Vagina (tissue), 2 donors: ENCODE measurements around the gene BLVRB. TPM values are rescaled to one million over a fixed set of nuclear protein-coding genes. Genes with fewer than 3 reads are reported as not detected.

Experiments
- DNase-seq, 2 donors: peaks; one replicate each; pipeline ENCODE4 v3.0.0-alpha.2; 2017; ENCODE audit errors: extremely low spot score in 2 of 2
- H3K27ac ChIP-seq: fragments of 200-600 bp; sonication (generic); one replicate; pipeline ENCODE4 v1.5.1; 2019
- H3K27me3 ChIP-seq: fragments of 200-600 bp; sonication (generic); one replicate; pipeline ENCODE4 v1.5.1; 2019
- H3K36me3 ChIP-seq, 2 donors: fragments of 200-600 bp; sonication (generic); one replicate each; pipeline ENCODE4 v1.5.1; 2017 to 2019
- H3K4me1 ChIP-seq: fragments of 200-600 bp; sonication (generic); one replicate; pipeline ENCODE4 v1.5.1; 2019
- H3K4me3 ChIP-seq, 2 donors: fragments of 200-600 bp; sonication (generic); 1 replicate in 1 of 2; 2 replicates in 1 of 2; pipeline ENCODE4 v1.5.1; 2016 to 2019
- H3K9me3 ChIP-seq: fragments of 200-600 bp; sonication (generic); one replicate; pipeline ENCODE4 v1.5.1; 2019
- POLR2A ChIP-seq, 2 donors: fragments of 450-650 bp; IDR thresholded peaks; one replicate each; pipeline ENCODE4 v1.6.1; 2017; ENCODE audit warnings: antibody characterized with exemption in 2 of 2, mild to moderate bottlenecking in 2 of 2, moderate library complexity in 2 of 2
- POLR2AphosphoS5 ChIP-seq, 2 donors: sonication (generic); formaldehyde crosslinking; IDR thresholded peaks; one replicate each; pipeline ENCODE4 v1.9.0; 2017; ENCODE audit warnings: antibody characterized with exemption in 2 of 2, mild to moderate bottlenecking in 2 of 2, low read depth in 1 of 2; ENCODE audit not compliant: insufficient read depth in 1 of 2
- intact Hi-C: fragments of 100-400 bp; cut with DNase I; formaldehyde crosslinking; loops from one replicate; pipeline ENCODE4 v1.15.1; 2023
- total RNA-seq: library from RNA; depleted of rRNA; stranded (reverse); fragments of >200 nt; gene quantifications from one replicate; pipeline ENCODE4 v1.2.3, GENCODE V29; 2016
- TF ChIP-seq, protein P1 (sequence below), 3 experiments: fragments of 450-650 bp in 2 of 3; fragments of 200-600 bp in 1 of 3; sonication (generic) in 1 of 3; IDR thresholded peaks; one replicate each; pipeline ENCODE4 v1.5.1; 2017 to 2019; ENCODE audit warnings: antibody characterized with exemption in 3 of 3, mild to moderate bottlenecking in 2 of 3, moderate library complexity in 2 of 3

Gene BLVRB
- total RNA-seq: 357 TPM

DNA sequence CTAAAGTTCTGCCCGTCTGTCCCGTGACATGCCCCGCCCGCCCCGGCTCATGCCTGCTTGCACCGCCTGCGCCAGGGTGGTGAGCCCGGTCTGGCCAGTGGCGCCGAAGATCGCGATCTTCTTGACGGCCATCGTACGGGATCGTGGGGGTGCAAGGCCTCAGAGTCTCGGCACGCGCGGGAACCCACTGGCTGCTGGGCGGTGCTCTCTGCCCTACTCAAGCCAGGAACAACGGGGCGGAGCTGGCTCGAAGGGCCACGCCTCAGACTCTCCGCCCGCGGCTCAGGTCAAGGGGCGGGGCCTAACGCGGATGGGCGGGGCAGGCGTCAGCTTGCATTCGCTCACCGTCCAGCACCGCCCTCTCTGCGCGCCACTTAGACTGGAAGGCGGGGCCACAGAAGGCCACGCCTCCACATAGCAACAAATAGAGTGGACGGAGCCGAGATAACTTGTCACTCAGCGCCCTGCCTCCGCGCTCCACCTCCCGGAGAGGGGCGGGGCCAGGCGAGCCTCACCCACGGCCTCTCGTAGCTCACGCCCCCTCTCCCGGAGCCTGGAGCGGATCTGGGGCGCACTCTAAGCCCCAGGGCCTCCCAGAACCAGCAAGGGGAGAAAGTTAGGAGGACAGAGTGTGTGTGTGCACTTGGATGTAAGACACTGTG is at the start of gene BLVRB:
TSS of gene BLVRB (minus strand) at position 189 of the 662 bp plus-strand sequence. CDS start at position 132, 57 bp downstream.
- Histone ChIP-seq H3K27me3 (no peaks in the 10 kb centered on the region), H3K36me3 (no peaks in the 10 kb centered on the region), H3K4me1 (peaks cover 45% of the 10 kb centered on the region), H3K9me3 (no peaks in the 10 kb centered on the region), H3K4me3 (peak within 1 kb of the TSS; percentile 73 to 85), H3K27ac (peak within 1 kb of the TSS; percentile 95)
- TF ChIP-seq POLR2AphosphoS5 (IDR thresholded peaks at IDR 0.05; ENCODE audit: insufficient read depth in 1 of 2, low read depth in 1 of 2) (peak; percentile 92 to 99), POLR2A (IDR thresholded peaks at IDR 0.05) (peak in 1 of 2 donors; percentile 96)
- TF ChIP-seq, protein P1, sequence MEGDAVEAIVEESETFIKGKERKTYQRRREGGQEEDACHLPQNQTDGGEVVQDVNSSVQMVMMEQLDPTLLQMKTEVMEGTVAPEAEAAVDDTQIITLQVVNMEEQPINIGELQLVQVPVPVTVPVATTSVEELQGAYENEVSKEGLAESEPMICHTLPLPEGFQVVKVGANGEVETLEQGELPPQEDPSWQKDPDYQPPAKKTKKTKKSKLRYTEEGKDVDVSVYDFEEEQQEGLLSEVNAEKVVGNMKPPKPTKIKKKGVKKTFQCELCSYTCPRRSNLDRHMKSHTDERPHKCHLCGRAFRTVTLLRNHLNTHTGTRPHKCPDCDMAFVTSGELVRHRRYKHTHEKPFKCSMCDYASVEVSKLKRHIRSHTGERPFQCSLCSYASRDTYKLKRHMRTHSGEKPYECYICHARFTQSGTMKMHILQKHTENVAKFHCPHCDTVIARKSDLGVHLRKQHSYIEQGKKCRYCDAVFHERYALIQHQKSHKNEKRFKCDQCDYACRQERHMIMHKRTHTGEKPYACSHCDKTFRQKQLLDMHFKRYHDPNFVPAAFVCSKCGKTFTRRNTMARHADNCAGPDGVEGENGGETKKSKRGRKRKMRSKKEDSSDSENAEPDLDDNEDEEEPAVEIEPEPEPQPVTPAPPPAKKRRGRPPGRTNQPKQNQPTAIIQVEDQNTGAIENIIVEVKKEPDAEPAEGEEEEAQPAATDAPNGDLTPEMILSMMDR (IDR thresholded peaks at IDR 0.05): peak in 1 of 3 experiments; percentile 15
- intact Hi-C loops: loop anchor here (10.0 kb wide), 1 partner anchor 169 kb away; no protein-coding TSS in a partner anchor
- DNase-seq: peak; percentile 99 to 100

DNA sequence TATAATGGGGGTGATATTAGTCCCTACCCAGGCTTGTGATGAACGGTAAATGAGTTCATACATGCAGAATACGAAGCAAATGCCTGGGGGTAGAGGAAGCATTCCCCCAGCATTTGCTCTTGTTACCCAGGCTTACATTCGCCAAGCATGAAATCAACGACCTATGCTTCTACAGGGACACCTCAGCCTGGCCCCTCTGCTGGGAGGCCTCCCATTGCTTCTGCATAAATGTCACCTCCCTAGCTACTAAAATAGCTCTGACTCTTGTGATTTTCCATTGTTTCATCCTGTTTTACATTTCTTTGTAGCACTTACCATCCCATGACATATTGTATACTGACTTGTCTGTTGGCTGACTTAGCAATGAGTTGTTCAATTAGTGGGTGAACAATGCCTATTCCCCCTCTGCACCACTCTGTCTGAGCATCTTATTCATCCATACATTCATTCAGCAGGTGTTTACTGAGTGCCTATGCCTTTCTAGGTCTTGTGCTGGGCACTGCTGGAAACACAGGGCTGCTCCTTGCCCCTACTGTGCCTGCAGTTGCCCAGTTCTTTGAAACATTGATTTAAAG is 48.3 kb upstream of the BLVRB start:
- intact Hi-C loops: no loop called here
- DNase-seq: no peak
- Histone ChIP-seq H3K36me3 (no peaks in the 10 kb centered on the region), H3K4me1 (no peaks in the 10 kb centered on the region), H3K27ac (no peak overlapping the region), H3K9me3 (no peaks in the 10 kb centered on the region), H3K27me3 (peaks cover 10% of the 10 kb centered on the region), H3K4me3 (no peak overlapping the region)
- no peak for TF ChIP-seq POLR2A (IDR thresholded peaks at IDR 0.05)
- TF ChIP-seq, protein P1 (IDR thresholded peaks at IDR 0.05): no peak
- no peak for TF ChIP-seq POLR2AphosphoS5 (IDR thresholded peaks at IDR 0.05; ENCODE audit: insufficient read depth in 1 of 2, low read depth in 1 of 2)

DNA sequence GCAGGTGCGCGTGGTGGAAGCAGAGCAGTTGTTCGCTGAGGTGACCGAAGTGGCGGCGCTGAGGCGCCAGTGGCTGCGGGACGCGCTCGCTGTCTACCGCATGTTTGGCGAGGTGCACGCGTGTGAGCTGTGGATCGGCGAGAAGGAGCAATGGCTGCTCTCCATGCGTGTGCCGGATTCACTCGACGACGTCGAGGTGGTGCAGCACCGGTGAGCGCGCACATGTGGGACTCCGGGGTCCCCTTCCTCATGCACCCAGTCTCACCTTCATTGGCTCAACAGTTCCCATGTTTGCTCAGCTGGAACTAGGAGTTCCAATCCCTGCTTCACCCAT is 47.8 kb upstream of the BLVRB start:
- no peaks in the 10 kb centered on the region for H3K9me3 ChIP-seq
- no peak overlapping the region for H3K27ac ChIP-seq
- H3K4me1 ChIP-seq: no peaks in the 10 kb centered on the region
- TF ChIP-seq POLR2AphosphoS5 (IDR thresholded peaks at IDR 0.05; ENCODE audit: insufficient read depth in 1 of 2, low read depth in 1 of 2) (no peak), POLR2A (IDR thresholded peaks at IDR 0.05) (no peak)
- TF ChIP-seq, protein P1 (IDR thresholded peaks at IDR 0.05): no peak
- peaks cover 10% of the 10 kb centered on the region for H3K27me3 ChIP-seq
- no peak for DNase-seq
- H3K4me3 ChIP-seq: no peak overlapping the region
- intact Hi-C loops: no loop called here
- H3K36me3 ChIP-seq: no peaks in the 10 kb centered on the region

DNA sequence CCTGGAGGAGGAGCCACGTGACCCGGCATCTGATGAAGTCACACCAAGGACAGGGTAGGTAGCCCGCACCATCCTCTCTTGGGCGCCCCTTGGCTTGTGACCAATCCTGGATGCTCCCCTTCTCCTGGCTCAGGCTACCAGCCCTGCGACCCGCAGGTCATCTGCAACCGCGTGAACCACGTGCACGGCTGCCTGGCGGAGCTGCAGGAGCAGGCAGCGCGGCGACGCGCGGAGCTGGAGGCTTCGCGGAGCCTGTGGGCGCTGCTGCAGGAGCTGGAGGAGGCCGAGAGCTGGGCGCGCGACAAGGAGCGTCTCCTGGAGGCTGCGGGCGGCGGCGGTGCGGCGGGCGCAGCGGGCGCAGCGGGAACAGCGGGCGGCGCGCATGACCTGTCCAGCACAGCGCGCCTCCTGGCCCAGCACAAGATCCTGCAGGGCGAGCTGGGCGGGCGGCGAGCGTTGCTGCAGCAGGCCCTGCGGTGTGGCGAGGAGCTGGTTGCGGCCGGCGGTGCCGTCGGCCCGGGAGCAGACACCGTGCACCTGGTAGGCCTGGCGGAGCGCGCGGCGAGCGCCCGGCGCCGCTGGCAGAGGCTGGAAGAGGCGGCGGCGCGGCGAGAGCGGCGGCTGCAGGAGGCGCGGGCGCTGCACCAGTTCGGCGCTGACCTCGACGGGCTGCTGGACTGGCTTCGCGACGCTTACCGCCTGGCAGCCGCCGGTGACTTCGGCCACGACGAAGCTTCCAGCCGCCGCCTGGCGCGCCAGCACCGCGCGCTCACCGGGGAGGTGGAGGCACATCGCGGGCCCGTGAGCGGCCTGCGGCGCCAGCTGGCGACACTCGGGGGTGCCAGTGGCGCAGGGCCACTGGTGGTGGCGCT is 47.2 kb upstream of the BLVRB start:
- Histone ChIP-seq H3K9me3 (no peaks in the 10 kb centered on the region), H3K27me3 (peaks cover 10% of the 10 kb centered on the region), H3K36me3 (no peaks in the 10 kb centered on the region), H3K4me3 (peak overlapping the region in 1 of 2 donors; percentile 26), H3K4me1 (no peaks in the 10 kb centered on the region), H3K27ac (no peak overlapping the region)
- no peak for TF ChIP-seq POLR2AphosphoS5 (IDR thresholded peaks at IDR 0.05; ENCODE audit: insufficient read depth in 1 of 2, low read depth in 1 of 2)
- TF ChIP-seq, protein P1 (IDR thresholded peaks at IDR 0.05): no peak
- TF ChIP-seq POLR2A (IDR thresholded peaks at IDR 0.05): no peak
- DNase-seq: no peak
- intact Hi-C loops: no loop called here
